GM21529 (cell line): Measurements from ENCODE around the gene GNB1L.
A peak's percentile ranks its signal among the peaks of the same experiment; 100 is the strongest.

Experiments used
- ATAC-seq: cut with Tn5 transposase; IDR thresholded peaks from one replicate; pipeline ENCODE4 v1.9.1; 2021; ENCODE audit not compliant: unreplicated experiment

The GNB1L gene

GRCh38 chr22:19863571-19863970, 8.9 kb upstream of the GNB1L start:
- no peak for ATAC-seq

GRCh38 chr22:19862619-19863246, 8.1 kb upstream of the GNB1L start:
- ATAC-seq = no peak

- ATAC-seq = no peak
Observed at GRCh38 chr22:19859861-19860510, 5.3 kb upstream of the GNB1L start.

DNA sequence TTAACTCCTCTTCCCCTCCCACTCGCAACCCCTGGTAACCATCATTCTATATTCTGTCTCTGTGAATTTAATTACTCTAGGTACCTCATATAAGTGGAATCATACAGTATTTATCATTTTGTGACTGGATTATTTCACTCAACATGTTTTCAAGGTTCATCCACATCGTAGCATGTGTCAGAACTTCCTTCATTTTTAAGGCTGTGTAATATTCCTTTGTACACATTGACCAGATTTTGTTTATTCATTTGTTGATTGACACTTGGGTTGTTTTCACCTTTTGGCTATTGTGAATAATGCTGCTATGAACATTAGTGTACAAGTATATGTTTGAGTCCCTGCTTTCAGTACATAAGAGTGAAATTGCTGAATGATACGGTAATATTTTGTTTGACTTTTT, 2.7 kb upstream of the GNB1L start:
- ATAC-seq = no peak

- peak; percentile 16 for ATAC-seq
Observed at GRCh38 chr22:19855504-19856409, 1.1 kb upstream of the GNB1L start.

- ATAC-seq = peak; percentile 4
Observed at GRCh38 chr22:19853879-19854777, 546 bp downstream of the GNB1L start.

- ATAC-seq = no peak
Observed at GRCh38 chr22:19853058-19853878, 1.4 kb downstream of the GNB1L start.

DNA sequence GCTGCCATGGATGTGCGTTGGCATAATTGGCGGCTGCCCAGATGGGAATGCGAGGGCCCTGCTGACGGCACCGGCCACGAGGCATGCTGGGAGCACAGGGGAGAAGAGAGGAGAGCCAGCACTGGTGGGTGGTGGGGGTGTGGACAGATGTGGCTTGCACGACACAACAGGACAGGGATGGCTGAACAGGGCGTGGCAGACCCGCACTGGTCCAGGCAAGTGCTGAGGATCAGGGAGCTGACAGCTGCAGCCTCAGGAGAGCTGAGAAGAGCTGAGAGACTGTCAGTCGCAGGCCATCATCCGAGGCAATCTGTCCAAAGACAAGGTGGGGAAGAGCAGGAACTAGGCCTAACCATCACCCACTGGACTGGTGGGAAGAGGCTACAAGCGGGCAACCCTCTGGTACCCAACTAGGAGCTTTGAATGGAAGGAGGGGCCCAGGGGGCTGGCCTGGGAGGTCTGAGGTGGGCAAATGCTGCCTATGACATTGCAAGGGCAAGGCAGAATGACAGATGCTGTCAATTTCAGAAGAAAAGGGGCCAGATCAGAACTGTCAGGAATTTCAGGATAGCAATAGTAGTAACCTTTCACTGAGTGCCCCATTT, 2.4 kb downstream of the GNB1L start:
- ATAC-seq = no peak

DNA sequence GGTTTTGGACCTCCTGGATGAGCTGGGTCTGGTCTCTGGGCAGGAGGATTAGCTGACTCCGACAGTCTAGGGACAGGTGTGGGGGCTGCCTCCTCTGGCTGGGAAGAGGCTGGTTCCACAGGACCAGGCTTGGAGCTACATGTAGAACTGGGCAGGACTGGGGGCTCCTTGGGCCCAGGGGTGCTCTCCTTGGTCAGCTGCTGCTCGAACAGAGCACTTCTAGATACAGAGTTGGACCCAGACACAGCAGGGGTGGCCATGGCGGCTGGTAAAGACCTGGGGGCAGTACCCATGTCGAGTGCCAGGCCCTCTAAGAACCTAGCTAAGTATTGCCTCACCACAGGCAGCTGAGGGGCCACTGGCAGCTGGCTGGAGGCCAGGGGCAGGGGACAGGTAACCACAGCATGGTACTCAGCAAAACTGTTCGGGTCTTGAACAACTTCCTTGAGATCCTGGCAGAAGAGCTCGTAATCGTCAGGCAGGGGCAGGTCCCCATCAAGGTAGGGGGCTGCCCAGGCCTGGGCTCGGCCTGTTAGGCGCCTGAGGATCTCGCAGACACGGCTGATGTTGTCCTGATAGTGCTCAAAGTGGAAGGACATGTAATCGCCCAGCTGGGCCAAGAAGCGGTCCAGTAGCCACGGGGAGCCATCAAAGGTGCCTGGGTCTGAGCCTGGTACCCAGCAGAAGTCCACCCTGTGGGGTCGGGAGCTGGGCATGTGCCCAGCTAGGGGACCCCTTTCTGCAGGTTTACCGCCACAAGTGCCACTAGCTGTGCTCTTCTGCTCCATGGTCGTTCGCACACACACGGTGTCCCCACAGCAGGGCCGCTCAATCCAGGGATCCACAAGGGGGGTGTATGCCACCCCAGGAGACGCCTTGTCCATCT, 3.1 kb downstream of the GNB1L start:
- ATAC-seq = no peak

DNA sequence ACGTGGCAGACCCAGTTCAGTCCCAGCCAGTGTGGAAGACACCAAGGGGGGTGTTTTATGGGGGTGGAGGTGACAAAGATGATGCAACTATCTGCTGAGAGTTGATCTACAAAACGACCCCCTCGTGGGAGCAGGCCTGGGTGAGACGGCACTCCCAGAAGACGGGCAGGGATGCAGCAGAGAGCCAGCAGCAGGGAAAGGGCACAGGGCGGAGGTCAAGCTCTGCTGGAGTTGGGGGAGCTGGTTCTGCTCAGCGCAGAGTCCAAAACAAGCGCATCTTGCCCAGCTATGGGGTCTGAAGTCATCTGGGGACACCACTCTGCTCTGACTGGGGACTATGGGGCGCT, 3.9 kb downstream of the GNB1L start:
- ATAC-seq = no peak

- no peak for ATAC-seq
Observed at GRCh38 chr22:19849835-19850762, 4.6 kb downstream of the GNB1L start.

DNA sequence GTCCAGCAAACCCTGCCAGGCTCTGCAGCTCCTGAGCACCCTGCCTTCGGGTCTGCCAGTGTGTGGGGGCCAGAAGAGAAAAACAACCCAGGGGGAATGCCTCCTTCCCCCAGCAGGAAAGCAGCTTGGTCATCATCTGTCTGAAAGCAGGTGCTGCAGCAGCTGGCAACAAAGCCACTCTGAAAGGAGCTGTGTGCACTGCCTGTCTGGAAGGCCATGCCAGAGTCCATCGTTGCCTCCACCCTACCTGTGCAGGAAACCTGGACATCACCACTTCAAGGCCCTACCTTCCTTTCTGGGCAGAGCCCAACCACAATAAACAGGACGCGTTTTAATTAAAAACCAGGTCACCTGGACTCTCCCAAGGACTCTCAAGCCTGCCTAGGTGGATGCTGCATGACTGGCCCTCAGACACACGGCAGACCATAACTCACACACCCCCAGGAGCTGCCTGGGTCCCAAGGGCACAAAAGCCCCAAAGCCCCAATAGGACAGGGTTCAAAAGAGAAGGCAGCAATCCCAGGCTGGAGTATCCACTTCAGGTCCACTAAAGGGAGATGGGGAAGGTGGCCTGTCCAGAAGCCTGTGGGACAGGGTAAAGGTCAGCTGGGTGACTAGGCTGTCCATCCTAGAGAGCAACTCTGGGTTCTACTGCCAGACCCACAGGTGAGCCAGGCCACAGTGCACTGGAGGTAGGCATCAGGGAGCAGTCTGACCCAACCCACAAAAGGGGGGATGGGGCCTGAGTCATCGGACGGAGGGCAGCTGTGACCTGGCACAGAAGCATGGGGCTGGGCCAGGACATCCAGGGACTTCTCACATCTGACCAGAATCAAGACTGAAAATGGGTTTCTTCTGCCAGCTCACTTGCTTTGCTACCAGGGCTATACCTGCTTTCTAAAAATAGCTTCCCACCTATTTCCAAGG, 6.1 kb downstream of the GNB1L start:
- no peak for ATAC-seq

DNA sequence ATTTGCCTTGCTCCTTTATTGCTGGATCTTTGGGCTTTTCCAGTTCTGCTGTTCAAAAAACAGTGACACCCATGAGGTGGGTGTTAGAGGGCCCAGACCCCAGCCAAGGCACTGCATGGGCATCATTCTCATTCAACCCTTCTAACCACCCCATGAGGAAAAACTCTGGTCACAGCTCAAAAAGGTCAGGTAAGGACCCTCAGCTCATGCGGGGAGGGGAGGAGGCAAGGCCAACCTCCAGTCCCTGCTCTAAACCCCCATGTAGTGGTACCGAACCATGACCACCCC, 7.4 kb downstream of the GNB1L start:
- no peak for ATAC-seq

DNA sequence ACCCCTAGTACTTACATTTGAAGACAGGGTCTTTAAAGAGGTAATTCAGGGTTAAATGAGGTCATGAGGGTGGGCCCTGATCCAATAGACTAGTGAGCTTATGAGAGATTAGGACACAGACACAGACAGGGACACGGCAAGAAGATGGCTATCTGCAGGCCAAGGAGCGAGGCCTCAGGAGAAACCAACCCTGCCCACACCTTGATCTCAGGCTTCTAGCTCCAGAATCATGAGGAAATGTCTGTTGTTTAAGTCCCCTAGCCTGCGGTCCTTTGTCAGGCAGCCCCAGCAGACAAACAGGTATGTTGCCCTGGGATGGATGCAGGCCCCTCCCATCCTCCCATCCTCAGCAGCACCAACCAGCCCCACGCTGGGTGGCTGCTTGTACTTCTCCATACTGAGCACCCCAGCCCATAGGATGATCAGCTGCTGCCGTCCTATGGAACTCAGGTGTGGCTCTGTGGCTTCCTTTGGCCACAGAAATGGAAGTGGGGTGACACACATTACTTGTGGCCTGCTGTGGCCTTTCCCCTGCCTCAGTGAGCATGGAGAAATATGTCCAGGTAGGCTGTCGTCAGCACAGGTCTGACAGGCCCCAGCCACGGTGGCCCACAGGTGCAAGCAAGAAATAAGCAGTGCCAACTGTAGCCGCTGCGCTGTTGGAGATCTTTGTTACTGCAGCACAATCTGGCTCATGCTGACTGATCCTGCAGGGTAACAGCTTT, 7.9 kb downstream of the GNB1L start:
- no peak for ATAC-seq

- ATAC-seq = no peak
Observed at GRCh38 chr22:19845054-19845722, 9.5 kb downstream of the GNB1L start.
